ENCODE results near the gene RPS19. TPM values are rescaled to one million over a fixed set of nuclear protein-coding genes. Genes with fewer than 3 reads are reported as not detected.
A peak's percentile ranks its signal among the peaks of the same experiment; 100 is the strongest.

Gene RPS19
- total RNA-seq, 1 donor from 2014 or later: 1,736 TPM

GRCh38 chr19:41876847-41877832 is 17.1 kb downstream of the RPS19 start, which contains the start of gene CD79A:
Gene CD79A, plus strand, starts transcription at chr19:41877279. Its CDS starts 26 bp downstream, at chr19:41877305.
- H3K4me3 ChIP-seq: no peak within 1 kb of the TSS
- ATAC-seq (no peak), DNase-seq (peak; percentile 59)
- no peak for TF ChIP-seq CTCF (IDR thresholded peaks at IDR 0.05)
- H3K36me3 ChIP-seq: peaks cover 6% of the 10 kb centered on the region
- H3K27ac ChIP-seq: peak within 1 kb of the TSS; percentile 58
- no peaks in the 10 kb centered on the region for H3K9me3 ChIP-seq
- intact Hi-C loops (cut with DNase I): no loop called here
- H3K27me3 ChIP-seq (ENCODE audit: low read depth): no peaks in the 10 kb centered on the region
- peaks cover 30% of the 10 kb centered on the region for H3K4me1 ChIP-seq

GRCh38 chr19:41877916-41878905 is 18.2 kb downstream of the RPS19 start:
- no peaks in the 10 kb centered on the region for H3K36me3 ChIP-seq
- intact Hi-C loops (cut with DNase I): no loop called here
- no peak for DNase-seq
- peak overlapping the region; percentile 58 for H3K27ac ChIP-seq
- no peaks in the 10 kb centered on the region for H3K27me3 ChIP-seq (ENCODE audit: low read depth)
- H3K4me1 ChIP-seq: peaks cover 24% of the 10 kb centered on the region
- no peak for TF ChIP-seq CTCF (IDR thresholded peaks at IDR 0.05)
- no peak for ATAC-seq
- no peaks in the 10 kb centered on the region for H3K9me3 ChIP-seq
- no peak overlapping the region for H3K4me3 ChIP-seq

- DNase-seq: no peak
- intact Hi-C loops (cut with DNase I): no loop called here
Observed at GRCh38 chr19:41879080-41879479, 19.0 kb downstream of the RPS19 start.

GRCh38 chr19:41879670-41880328 is 19.7 kb downstream of the RPS19 start:
- H3K36me3 ChIP-seq: no peaks in the 10 kb centered on the region
- no peaks in the 10 kb centered on the region for H3K9me3 ChIP-seq
- DNase-seq (no peak), ATAC-seq (no peak)
- no peak overlapping the region for H3K27ac ChIP-seq
- no peak for TF ChIP-seq CTCF (IDR thresholded peaks at IDR 0.05)
- no peaks in the 10 kb centered on the region for H3K27me3 ChIP-seq (ENCODE audit: low read depth)
- H3K4me3 ChIP-seq: no peak overlapping the region
- intact Hi-C loops (cut with DNase I): loop anchor here (10.0 kb wide), 1 partner anchor 55 kb away; no protein-coding TSS in a partner anchor
- H3K4me1 ChIP-seq: peaks cover 23% of the 10 kb centered on the region

More at GRCh38 chr19:41879080-41879479, 19.0 kb downstream of the RPS19 start:
- ATAC-seq: no peak
- Histone ChIP-seq H3K4me3 (no peak overlapping the region), H3K9me3 (no peaks in the 10 kb centered on the region), H3K27ac (no peak overlapping the region), H3K4me1 (peaks cover 20% of the 10 kb centered on the region), H3K27me3 (ENCODE audit: low read depth) (no peaks in the 10 kb centered on the region), H3K36me3 (no peaks in the 10 kb centered on the region)
- TF ChIP-seq CTCF (IDR thresholded peaks at IDR 0.05): no peak

GRCh38 chr19:41880329-41880708 is 20.3 kb downstream of the RPS19 start:
- Histone ChIP-seq H3K4me1 (peaks cover 28% of the 10 kb centered on the region), H3K36me3 (peaks cover under 1% of the 10 kb centered on the region), H3K27ac (no peak overlapping the region), H3K27me3 (ENCODE audit: low read depth) (no peaks in the 10 kb centered on the region), H3K9me3 (no peaks in the 10 kb centered on the region), H3K4me3 (no peak overlapping the region)
- intact Hi-C loops (cut with DNase I): loop anchor here (10.0 kb wide), 1 partner anchor 54 kb away; no protein-coding TSS in a partner anchor
- ATAC-seq (no peak), DNase-seq (no peak)
- no peak for TF ChIP-seq CTCF (IDR thresholded peaks at IDR 0.05)
